Fibroblast of lung (primary cell): Measurements from ENCODE around the gene WRAP53. TPM values are rescaled to one million over a fixed set of nuclear protein-coding genes. Genes with fewer than 3 reads are reported as not detected.

Experiments
- DNase-seq, 2 donors: peaks; one replicate each; pipeline versions ENCODE4 v3.0.0 to v3.0.0-alpha.2; 2010; ENCODE audit warnings: low read depth in 2 of 2
- H2AFZ ChIP-seq: 2 replicates; pipeline ENCODE4 v1.5.1; 2012; ENCODE audit warnings: low read length, control low read depth, inconsistent platforms
- H3K27ac ChIP-seq: 2 replicates; pipeline ENCODE4 v1.5.1; 2011; ENCODE audit warnings: low read length, control low read depth; ENCODE audit not compliant: insufficient read depth
- H3K27me3 ChIP-seq: 2 replicates; pipeline ENCODE4 v1.5.1; 2011; ENCODE audit warnings: mild to moderate bottlenecking, low read length; ENCODE audit not compliant: control insufficient read depth, insufficient read depth
- H3K36me3 ChIP-seq: 2 replicates; pipeline ENCODE4 v1.5.1; 2011; ENCODE audit warnings: low read length; ENCODE audit not compliant: control insufficient read depth, insufficient read depth
- H3K4me1 ChIP-seq: 2 replicates; pipeline ENCODE4 v1.5.1; 2011; ENCODE audit warnings: low read length; ENCODE audit not compliant: control insufficient read depth, insufficient read depth; ENCODE audit errors: extremely low read depth
- H3K4me2 ChIP-seq: 2 replicates; pipeline ENCODE4 v1.5.1; 2011; ENCODE audit warnings: low read length, control low read depth; ENCODE audit not compliant: insufficient read depth; ENCODE audit errors: extremely low read depth
- H3K4me3 ChIP-seq, 4 experiments: fragments of 200-600 bp in 1 of 4; sonication (generic) in 1 of 4; replicated peaks in 1 of 4; 2 replicates each; pipeline ENCODE4 v1.5.1; 2011 to 2016; ENCODE audit warnings: low read length in 4 of 4, low read depth in 3 of 4, mild to moderate bottlenecking in 3 of 4, control low read depth in 2 of 4, inconsistent platforms in 1 of 4, mixed read lengths in 1 of 4; ENCODE audit not compliant: insufficient read depth in 1 of 4; ENCODE audit errors: control extremely low read depth in 1 of 4
- H3K79me2 ChIP-seq: 2 replicates; pipeline ENCODE4 v1.5.1; 2012; ENCODE audit warnings: mild to moderate bottlenecking, low read length, inconsistent platforms; ENCODE audit not compliant: control insufficient read depth, insufficient read depth
- H3K9ac ChIP-seq: 2 replicates; pipeline ENCODE4 v1.5.1; 2011; ENCODE audit warnings: mild to moderate bottlenecking, low read length, control low read depth; ENCODE audit not compliant: insufficient read depth
- H3K9me3 ChIP-seq: 2 replicates; pipeline ENCODE4 v1.5.1; 2012; ENCODE audit warnings: low read depth, low read length; ENCODE audit not compliant: control insufficient read depth, insufficient read depth
- H4K20me1 ChIP-seq: 2 replicates; pipeline ENCODE4 v1.5.1; 2011; ENCODE audit warnings: low read length; ENCODE audit not compliant: control insufficient read depth, insufficient read depth; ENCODE audit errors: extremely low read depth
- CTCF ChIP-seq, 2 donors: IDR thresholded peaks in 1 of 2; conservative IDR thresholded peaks in 1 of 2; 1 replicate in 1 of 2; 2 replicates in 1 of 2; pipeline ENCODE4 v1.5.1; 2011 to 2012; ENCODE audit warnings: low read length in 2 of 2, control low read depth in 1 of 2, inconsistent platforms in 1 of 2, low read depth in 1 of 2, mild to moderate bottlenecking in 1 of 2
- EZH2 ChIP-seq: IDR thresholded peaks from 2 replicates; pipeline ENCODE4 v1.5.1; 2012; ENCODE audit warnings: low read length, control low read depth, mild to moderate bottlenecking; ENCODE audit errors: missing control alignments
- polyA plus RNA-seq, 2 donors: library from polyadenylated mRNA; depleted of rRNA in 1 of 2; stranded (reverse) in 1 of 2; unstranded in 1 of 2; fragments of >200 nt; gene quantifications; 2 replicates each; pipeline ENCODE4 v1.2.1, GENCODE V29; 2011 to 2012; ENCODE audit warnings: missing spikeins in 1 of 2
- total RNA-seq: library from RNA; depleted of rRNA; stranded (reverse); fragments of >200 nt; gene quantifications from 2 replicates; pipeline ENCODE4 v1.2.1, GENCODE V29; 2014

The WRAP53 gene
- total and polyA plus RNA-seq, 2 donors (not counting 1 experiment from before 2014, with no cell fraction given), result 3.0 to 3.1 TPM

GRCh38 chr17:7748076-7748775 is 59.9 kb downstream of the WRAP53 start:
- H3K4me2 ChIP-seq, result peak overlapping the region; percentile 61
- H3K9ac ChIP-seq, result no peak overlapping the region
- no peaks in the 10 kb centered on the region for H3K79me2 ChIP-seq
- DNase-seq, result peak; percentile 24 to 35
- H3K27ac ChIP-seq, result peak overlapping the region; percentile 54
- no peaks in the 10 kb centered on the region for H3K9me3 ChIP-seq
- no peak for TF ChIP-seq CTCF (conservative IDR thresholded peaks at IDR 0.05 in 1 of 2, IDR thresholded peaks at IDR 0.05 in 1 of 2; ENCODE audit: low read depth in 1 of 2, low read length in 2 of 2)
- TF ChIP-seq EZH2, result no peak
- no peaks in the 10 kb centered on the region for H3K27me3 ChIP-seq
- H4K20me1 ChIP-seq, result no peaks in the 10 kb centered on the region
- H3K4me1 ChIP-seq, result peaks cover 19% of the 10 kb centered on the region
- peak overlapping the region; percentile 47 for H2AFZ ChIP-seq
- H3K4me3 ChIP-seq, result no peak overlapping the region
- H3K36me3 ChIP-seq, result no peaks in the 10 kb centered on the region

GRCh38 chr17:7750321-7750821 is 62.1 kb downstream of the WRAP53 start:
- Histone ChIP-seq H3K36me3 (no peaks in the 10 kb centered on the region), H4K20me1 (no peaks in the 10 kb centered on the region), H2AFZ (no peak overlapping the region), H3K9ac (no peak overlapping the region), H3K4me2 (peak overlapping the region; percentile 44), H3K4me1 (peaks cover 19% of the 10 kb centered on the region), H3K4me3 (no peak overlapping the region), H3K9me3 (no peaks in the 10 kb centered on the region), H3K79me2 (no peaks in the 10 kb centered on the region), H3K27ac (peak overlapping the region; percentile 68), H3K27me3 (no peaks in the 10 kb centered on the region)
- TF ChIP-seq EZH2 (no peak), CTCF (conservative IDR thresholded peaks at IDR 0.05 in 1 of 2, IDR thresholded peaks at IDR 0.05 in 1 of 2; ENCODE audit: low read depth in 1 of 2, low read length in 2 of 2) (no peak)
- peak; percentile 85 to 93 for DNase-seq

Other genes with a start within 250 kb of the WRAP53 start
- 0.33 and 1.3 TPM in 2 replicates for gene FGF11, start 249.0 kb upstream of the WRAP53 start, total RNA-seq
- 0.43 and 0.87 TPM in 2 replicates for gene FGF11, start 249.0 kb upstream of the WRAP53 start, polyA plus RNA-seq
- 5.6 and 12.2 TPM in 2 replicates for gene CHRNB1, start 243.4 kb upstream of the WRAP53 start, total RNA-seq
- gene CHRNB1, start 243.4 kb upstream of the WRAP53 start, polyA plus RNA-seq, result 6.3 and 9.2 TPM in 2 replicates
- gene ZBTB4, start 208.8 kb upstream of the WRAP53 start, total RNA-seq, result 16.4 and 29.9 TPM in 2 replicates
- 21.3 and 22.3 TPM in 2 replicates for gene ZBTB4, start 208.8 kb upstream of the WRAP53 start, polyA plus RNA-seq
- gene SLC35G6, start 207.0 kb upstream of the WRAP53 start, total RNA-seq, result not detected in 2 replicates
- gene SLC35G6, start 207.0 kb upstream of the WRAP53 start, polyA plus RNA-seq, result not detected in 2 replicates
- gene POLR2A, start 204.1 kb upstream of the WRAP53 start, total RNA-seq, result 60.1 and 75.8 TPM in 2 replicates
- gene POLR2A, start 204.1 kb upstream of the WRAP53 start, polyA plus RNA-seq, result 6.8 and 7.1 TPM in 2 replicates
- 5.1 and 9.6 TPM in 2 replicates for gene TNFSF12, start 139.4 kb upstream of the WRAP53 start, total RNA-seq
- gene TNFSF12, start 139.4 kb upstream of the WRAP53 start, polyA plus RNA-seq, result 34.4 and 35.9 TPM in 2 replicates
- gene TNFSF13, start 129.7 kb upstream of the WRAP53 start, total RNA-seq, result 1.5 and 2.0 TPM in 2 replicates
- gene TNFSF13, start 129.7 kb upstream of the WRAP53 start, polyA plus RNA-seq, result 2.5 and 2.8 TPM in 2 replicates
- 65.5 and 66.2 TPM in 2 replicates for gene SENP3, start 126.6 kb upstream of the WRAP53 start, total RNA-seq
- gene SENP3, start 126.6 kb upstream of the WRAP53 start, polyA plus RNA-seq, result 67.6 and 118 TPM in 2 replicates
- gene CD68, start 108.8 kb upstream of the WRAP53 start, total RNA-seq, result 16.2 and 29.4 TPM in 2 replicates
- gene CD68, start 108.8 kb upstream of the WRAP53 start, polyA plus RNA-seq, result 90.4 and 250 TPM in 2 replicates
- 29.5 and 51.9 TPM in 2 replicates for gene MPDU1, start 104.6 kb upstream of the WRAP53 start, total RNA-seq
- 107 and 172 TPM in 2 replicates for gene MPDU1, start 104.6 kb upstream of the WRAP53 start, polyA plus RNA-seq
- gene SOX15, start 98.4 kb upstream of the WRAP53 start, total RNA-seq, result under 0.01 and 0.50 TPM in 2 replicates
- 0.36 and 0.78 TPM in 2 replicates for gene SOX15, start 98.4 kb upstream of the WRAP53 start, polyA plus RNA-seq
- 39.8 and 46.6 TPM in 2 replicates for gene FXR2, start 73.6 kb upstream of the WRAP53 start, total RNA-seq
- 22.0 and 28.1 TPM in 2 replicates for gene FXR2, start 73.6 kb upstream of the WRAP53 start, polyA plus RNA-seq
- 54.3 and 55.5 TPM in 2 replicates for gene SAT2, start 60.7 kb upstream of the WRAP53 start, total RNA-seq
- 47.0 and 48.2 TPM in 2 replicates for gene SAT2, start 60.7 kb upstream of the WRAP53 start, polyA plus RNA-seq
- gene SHBG, start 58.3 kb upstream of the WRAP53 start, total RNA-seq, result 0.26 and 0.33 TPM in 2 replicates
- 0.27 and 0.45 TPM in 2 replicates for gene SHBG, start 58.3 kb upstream of the WRAP53 start, polyA plus RNA-seq
- gene ATP1B2, start 37.6 kb upstream of the WRAP53 start, total RNA-seq, result 0.33 TPM in 1 of 2 replicates, not detected in the other
- gene ATP1B2, start 37.6 kb upstream of the WRAP53 start, polyA plus RNA-seq, result 0.02 and 0.05 TPM in 2 replicates
- gene TP53, start 987 bp upstream of the WRAP53 start, total RNA-seq, result 23.0 and 24.7 TPM in 2 replicates
- 35.5 and 43.2 TPM in 2 replicates for gene TP53, start 987 bp upstream of the WRAP53 start, polyA plus RNA-seq
- gene EFNB3, start 16.7 kb downstream of the WRAP53 start, total RNA-seq, result 0.26 and 0.33 TPM in 2 replicates
- 0.51 and 3.7 TPM in 2 replicates for gene EFNB3, start 16.7 kb downstream of the WRAP53 start, polyA plus RNA-seq
- 0.17 and 0.26 TPM in 2 replicates for gene DNAH2, start 29.3 kb downstream of the WRAP53 start, total RNA-seq
- gene DNAH2, start 29.3 kb downstream of the WRAP53 start, polyA plus RNA-seq, result 0.06 and 0.08 TPM in 2 replicates
- gene KDM6B, start 145.7 kb downstream of the WRAP53 start, total RNA-seq, result 9.4 and 12.3 TPM in 2 replicates
- gene KDM6B, start 145.7 kb downstream of the WRAP53 start, polyA plus RNA-seq, result 0.68 and 1.1 TPM in 2 replicates
- gene TMEM88, start 166.6 kb downstream of the WRAP53 start, total RNA-seq, result 0.17 TPM in 1 of 2 replicates, not detected in the other
- gene TMEM88, start 166.6 kb downstream of the WRAP53 start, polyA plus RNA-seq, result 0.07 TPM in 1 of 2 replicates, not detected in the other
- 41.6 and 78.9 TPM in 2 replicates for gene NAA38, start 169.1 kb downstream of the WRAP53 start, total RNA-seq
- 31.0 and 40.7 TPM in 2 replicates for gene NAA38, start 169.1 kb downstream of the WRAP53 start, polyA plus RNA-seq
- gene CYB5D1, start 169.5 kb downstream of the WRAP53 start, total RNA-seq, result 6.9 and 7.4 TPM in 2 replicates
- 6.8 and 8.7 TPM in 2 replicates for gene CYB5D1, start 169.5 kb downstream of the WRAP53 start, polyA plus RNA-seq
- 144 and 165 TPM in 2 replicates for gene CHD3, start 200.3 kb downstream of the WRAP53 start, total RNA-seq
- 23.6 and 23.8 TPM in 2 replicates for gene CHD3, start 200.3 kb downstream of the WRAP53 start, polyA plus RNA-seq
- 1.8 and 3.9 TPM in 2 replicates for gene RNF227, start 227.8 kb downstream of the WRAP53 start, total RNA-seq
- gene RNF227, start 227.8 kb downstream of the WRAP53 start, polyA plus RNA-seq, result 2.2 and 2.8 TPM in 2 replicates
- 0.26 and 0.33 TPM in 2 replicates for gene KCNAB3, start 241.4 kb downstream of the WRAP53 start, total RNA-seq
- gene KCNAB3, start 241.4 kb downstream of the WRAP53 start, polyA plus RNA-seq, result 0.69 and 1.3 TPM in 2 replicates
- gene TRAPPC1, start 243.5 kb downstream of the WRAP53 start, total RNA-seq, result 38.3 and 61.9 TPM in 2 replicates
- 342 and 409 TPM in 2 replicates for gene TRAPPC1, start 243.5 kb downstream of the WRAP53 start, polyA plus RNA-seq
- gene CNTROB, start 243.7 kb downstream of the WRAP53 start, total RNA-seq, result 12.8 and 17.2 TPM in 2 replicates
- 12.6 and 20.8 TPM in 2 replicates for gene CNTROB, start 243.7 kb downstream of the WRAP53 start, polyA plus RNA-seq